NCI-H526 treated with DMSO at 0.1 percent for 48 hours (cell line): ENCODE data around the gene DNM2.
"Not testable (repeated sequence)": the region's sequence is repeated elsewhere in the genome, so short reads cannot be mapped to it uniquely, and the experiment has no call there.

Experiments
- DNase-seq: peaks from one replicate; lab custom pipeline; 2025; lab: John Stamatoyannopoulos, UW

DNM2 gene

GRCh38 chr19:10726268-10726667 is 8.4 kb downstream of the DNM2 start:
- DNase-seq, result no peak

DNA sequence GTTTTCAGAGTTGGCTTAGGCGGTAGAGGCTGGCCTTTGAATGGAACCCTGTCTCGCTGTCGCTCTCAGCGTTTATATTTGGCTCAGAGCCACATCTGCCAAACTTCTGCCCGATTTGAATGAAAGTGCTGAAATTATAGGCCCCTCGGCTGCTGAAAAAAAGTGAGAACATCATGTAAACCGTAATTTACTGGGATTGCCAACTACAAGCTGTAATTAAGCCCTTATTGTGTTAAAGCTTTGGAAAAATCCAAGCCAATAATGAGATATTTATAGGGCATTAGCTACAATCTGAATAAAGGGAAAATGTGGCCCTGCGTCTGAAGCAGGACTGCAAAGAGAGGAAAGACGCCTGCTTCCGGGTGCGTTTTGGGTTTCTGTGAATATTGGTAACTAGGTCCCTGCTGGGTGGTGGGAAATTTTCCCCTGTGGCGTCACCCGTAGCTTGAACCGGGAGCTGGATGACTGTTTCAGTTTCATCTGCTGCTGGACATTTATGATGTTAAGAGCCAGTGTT is 9.9 kb downstream of the DNM2 start:
- DNase-seq, result no peak

DNA sequence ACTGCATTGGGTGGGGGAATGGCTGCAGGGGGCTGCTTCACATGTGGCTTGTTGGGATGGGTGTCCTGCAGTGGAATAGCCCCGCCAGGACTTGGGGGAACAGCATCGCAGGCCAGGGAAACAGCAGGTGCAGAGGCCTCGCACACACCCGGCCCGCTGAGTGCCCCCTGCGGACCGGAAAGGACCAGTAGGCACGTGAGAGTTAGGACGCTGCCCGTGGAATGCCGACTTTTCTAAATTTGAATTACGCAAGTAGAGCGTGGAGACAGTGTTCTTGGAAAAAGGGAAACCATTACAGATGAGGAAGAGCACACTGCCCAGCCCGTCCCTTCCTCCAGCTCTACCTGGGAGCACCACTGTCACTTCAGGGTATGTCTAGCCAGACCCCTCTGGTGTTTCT is 11.5 kb downstream of the DNM2 start:
- DNase-seq, result no peak

DNA sequence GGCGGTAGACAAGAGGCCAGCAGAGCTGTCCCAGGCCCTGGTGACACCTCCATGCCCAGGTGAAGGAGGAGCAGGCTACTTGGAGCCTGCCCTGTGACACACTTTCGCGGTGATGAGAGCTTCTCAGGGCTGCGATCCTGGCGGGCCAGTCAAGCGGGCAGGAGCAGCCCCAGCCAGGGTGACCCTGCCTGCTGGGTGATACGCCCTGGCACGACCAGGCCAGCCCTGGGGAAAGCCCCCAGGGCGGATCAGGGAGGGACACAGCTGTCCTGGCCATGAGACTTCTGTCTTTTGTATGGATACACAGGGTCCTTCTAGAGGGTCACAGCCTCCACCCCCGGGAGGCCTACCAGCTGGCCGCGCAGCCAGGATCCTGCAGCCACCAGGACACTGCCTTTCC is 13.1 kb downstream of the DNM2 start:
- DNase-seq, result no peak

- no peak for DNase-seq
Observed at GRCh38 chr19:10735741-10736140, 17.9 kb downstream of the DNM2 start.

GRCh38 chr19:10736189-10736588 is 18.3 kb downstream of the DNM2 start:
- DNase-seq, result no peak

GRCh38 chr19:10736916-10737551 is 19.2 kb downstream of the DNM2 start:
- DNase-seq, result no peak

DNA sequence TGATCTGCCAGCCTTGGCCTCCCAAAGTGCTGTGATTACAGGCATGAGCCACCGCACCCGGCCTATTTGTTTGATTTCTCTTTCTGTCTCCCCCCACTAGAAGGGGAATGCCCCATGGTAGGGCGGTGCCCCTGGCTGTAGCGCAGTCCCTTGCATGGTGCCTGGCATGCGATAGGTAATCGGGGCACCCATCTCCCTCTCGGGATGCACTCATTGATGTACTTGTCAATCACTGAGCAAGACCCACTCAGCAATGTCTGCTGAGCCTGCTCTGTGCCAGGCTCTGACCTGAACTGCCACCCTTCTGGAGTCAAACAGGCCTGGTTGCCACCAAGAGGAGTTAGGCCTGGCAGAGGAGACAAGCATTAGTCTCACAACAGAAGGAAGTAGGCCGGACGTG is 19.8 kb downstream of the DNM2 start:
- DNase-seq, result no peak

- no peak for DNase-seq
Observed at GRCh38 chr19:10740798-10741197, 22.9 kb downstream of the DNM2 start.

- no peak for DNase-seq
Observed at GRCh38 chr19:10742476-10742875, 24.6 kb downstream of the DNM2 start.

DNA sequence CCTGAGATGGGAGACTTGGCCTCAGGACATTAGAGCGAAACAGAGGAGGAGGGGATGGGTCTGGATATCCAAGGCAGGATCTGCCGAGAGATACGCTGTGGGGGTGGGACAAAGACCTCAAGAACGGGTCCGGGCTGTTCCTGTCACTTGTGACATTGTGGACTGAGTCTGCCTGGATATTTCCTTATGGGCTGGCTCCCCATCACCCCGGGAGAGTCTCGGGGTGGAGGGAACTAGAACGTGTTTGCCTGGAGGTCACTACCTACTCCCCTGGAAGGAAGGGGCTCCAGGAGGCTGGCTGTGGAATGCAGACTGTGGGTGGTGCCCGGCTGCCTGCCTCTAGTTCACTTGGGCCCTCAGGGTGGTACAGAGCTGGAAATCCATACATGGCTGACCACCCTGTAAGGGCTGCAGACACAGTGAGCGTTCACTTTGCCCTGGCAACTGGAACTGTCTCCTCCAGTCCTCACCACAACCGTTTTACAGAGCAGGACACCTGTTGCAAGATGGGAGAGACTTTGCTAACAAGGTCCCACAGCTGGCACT is 26.4 kb downstream of the DNM2 start:
- no peak for DNase-seq

GRCh38 chr19:10744801-10745293 is 27.0 kb downstream of the DNM2 start:
- DNase-seq, result no peak

- not testable (repeated sequence) for DNase-seq
Observed at GRCh38 chr19:10746437-10746836, 28.6 kb downstream of the DNM2 start.

- no peak for DNase-seq
Observed at GRCh38 chr19:10747271-10747670, 29.4 kb downstream of the DNM2 start.

GRCh38 chr19:10747674-10748073 is 29.8 kb downstream of the DNM2 start:
- DNase-seq, result no peak

GRCh38 chr19:10748195-10748926 is 30.5 kb downstream of the DNM2 start:
- DNase-seq, result no peak

DNA sequence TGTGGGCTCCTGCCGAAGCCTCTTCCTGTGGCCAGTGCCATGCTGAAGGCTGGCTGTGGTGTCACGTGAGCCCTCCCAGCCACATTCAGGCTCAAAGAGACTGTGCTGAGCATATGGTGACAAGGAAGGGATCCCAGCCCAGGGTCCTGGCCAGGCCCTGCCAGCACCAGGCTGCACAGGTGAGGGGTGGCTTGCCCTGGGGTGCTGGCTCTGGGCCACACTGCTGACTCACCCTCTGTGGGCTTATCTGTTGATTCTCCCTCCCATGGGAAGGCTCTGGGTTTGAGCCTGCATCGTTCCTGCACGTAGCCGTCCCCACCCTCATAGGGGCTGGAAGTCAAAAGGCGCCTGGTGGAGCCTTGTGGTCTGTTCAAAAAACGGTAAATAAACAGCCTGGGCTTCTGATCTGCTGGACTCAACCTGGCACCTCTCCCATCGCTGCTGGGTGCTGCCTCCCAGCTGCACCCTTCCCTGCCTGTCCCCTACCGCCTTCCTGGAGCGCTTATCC is 31.1 kb downstream of the DNM2 start:
- no peak for DNase-seq

DNA sequence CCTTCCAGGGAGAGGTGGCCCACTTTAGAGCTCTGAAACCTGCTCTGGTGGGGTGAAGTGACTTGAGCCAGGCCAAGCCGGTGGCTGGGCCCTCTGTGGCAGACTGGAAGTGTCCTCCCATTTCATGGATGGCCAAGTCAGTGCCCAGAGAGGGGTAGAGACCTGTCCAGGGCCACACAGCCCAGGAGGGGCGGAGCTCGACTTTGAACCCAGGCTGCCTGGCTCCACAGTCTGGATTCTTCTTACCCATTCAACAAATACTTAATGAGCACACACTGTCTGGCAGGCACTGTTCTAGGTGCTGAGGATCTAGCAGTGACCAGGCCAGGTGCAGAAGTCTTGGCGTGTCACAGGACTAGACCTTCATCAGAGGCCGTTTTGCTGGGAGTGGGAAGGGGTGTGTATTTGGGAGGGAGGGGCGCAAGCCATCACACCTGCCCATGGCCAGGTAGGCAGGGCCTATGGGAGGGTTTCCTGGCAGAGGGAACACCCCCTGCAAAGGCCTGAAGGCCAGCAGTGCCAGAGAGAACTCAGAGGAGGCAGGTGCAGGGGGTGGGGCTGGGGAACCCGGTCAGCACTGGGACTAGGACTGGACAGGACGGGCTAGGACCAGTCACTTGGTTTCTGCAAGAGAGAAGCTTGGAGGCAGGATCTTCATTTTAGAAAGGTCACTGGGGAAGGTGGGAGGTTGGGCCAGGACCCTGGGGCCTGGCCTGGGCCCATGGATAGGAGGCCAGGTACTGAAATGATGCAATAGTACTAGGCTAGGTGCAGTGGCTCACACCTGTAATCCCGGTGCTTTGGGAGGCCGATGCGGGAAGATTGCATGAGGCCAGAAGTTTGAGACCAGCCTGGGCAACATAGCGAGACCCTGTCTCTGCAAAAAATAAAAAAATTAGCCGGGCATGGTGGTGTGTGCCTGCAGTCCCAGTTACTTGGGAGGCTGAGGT is 31.8 kb downstream of the DNM2 start:
- no peak for DNase-seq

GRCh38 chr19:10751109-10751953 is 33.5 kb downstream of the DNM2 start:
- no peak for DNase-seq

GRCh38 chr19:10752237-10752912 is 34.5 kb downstream of the DNM2 start:
- no peak for DNase-seq
